ENCODE measurements around the gene KPNA6.
"Not testable (repeated sequence)": the region's sequence is repeated elsewhere in the genome, so short reads cannot be mapped to it uniquely, and the experiment has no call there.

GRCh38 chr1:32147799-32148198 is 39.9 kb downstream of the KPNA6 start:
- not testable (repeated sequence) for TF ChIP-seq CTCF (conservative IDR thresholded peaks at IDR 0.05; ENCODE audit: low read length); EZH2phosphoT487 (IDR thresholded peaks at IDR 0.05; ENCODE audit: borderline replicate concordance, low read depth, low read length)
